Mesenteric fat pad (tissue), 1 donor: ENCODE data around the gene NRG3. TPM values are rescaled to one million over a fixed set of nuclear protein-coding genes. Genes with fewer than 3 reads are reported as not detected.

ENCODE experiments used
- DNase-seq: peaks from one replicate; pipeline ENCODE4 v3.0.0-alpha.2; 2020; ENCODE audit warnings: low spot score
- total RNA-seq: library from RNA; stranded (reverse); fragmentation: NEBNext Ultra II Directional; extraction: Animal tissue kit (Norgen Biotek cat#: 25700); gene quantifications from one replicate; pipeline ENCODE4 v1.2.1, GENCODE V29; 2021
- donor health status: DM: yes; HTN: yes; CAD: no.

NRG3 gene
- total RNA-seq, 1 donor from 2014 or later: 0.19 TPM

DNA sequence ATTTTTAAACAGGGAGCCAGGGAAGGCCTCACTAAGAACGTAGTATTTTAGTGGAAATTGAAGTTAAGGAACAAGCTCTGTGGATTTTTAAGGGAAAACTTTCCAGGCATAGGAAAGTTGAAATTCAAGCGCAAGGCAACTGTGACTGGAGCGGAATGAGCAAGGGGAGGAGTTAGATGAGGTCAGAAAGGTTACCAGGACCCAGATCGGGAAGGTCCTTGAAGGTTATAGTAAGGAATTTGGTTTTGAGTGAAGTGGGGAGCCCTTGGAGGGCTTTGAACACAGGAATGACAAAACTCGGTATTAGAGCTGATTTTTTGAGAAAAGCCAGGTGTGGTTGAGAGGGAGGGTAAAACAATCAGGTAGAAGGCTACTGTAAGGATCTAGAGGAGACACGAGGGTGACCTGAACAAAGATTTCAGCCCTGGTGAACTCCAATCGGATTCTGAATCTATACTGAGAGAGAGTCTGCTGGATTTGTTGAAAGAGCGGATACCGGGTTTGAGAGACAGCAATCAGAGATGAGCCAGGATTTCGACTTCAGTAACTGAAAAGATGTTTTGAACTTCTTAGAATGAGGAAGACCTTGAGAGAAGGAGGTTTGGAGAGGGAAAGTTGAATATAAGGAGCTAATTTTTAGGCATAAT, 1013.9 kb downstream of the NRG3 start:
- no peak for DNase-seq

DNA sequence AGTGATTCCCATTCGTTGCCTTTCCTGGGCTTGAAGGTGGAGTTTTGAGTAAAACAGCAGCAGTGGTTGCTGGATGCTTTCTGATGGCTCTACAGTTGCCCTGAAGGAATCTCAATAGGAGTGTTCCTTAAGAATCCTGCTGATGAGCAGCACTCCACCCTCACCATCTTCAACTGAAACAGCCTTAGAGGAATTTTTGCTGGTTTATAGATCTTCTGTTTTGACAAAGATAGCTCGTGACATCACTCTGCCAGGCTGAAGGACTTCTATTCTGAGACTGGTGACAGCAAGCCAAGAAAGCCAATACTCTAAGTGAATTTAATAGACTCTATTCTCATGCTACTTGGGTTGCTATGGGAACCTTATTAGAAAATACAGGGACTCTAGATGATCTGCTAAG, 1014.7 kb downstream of the NRG3 start:
- DNase-seq: no peak

DNA sequence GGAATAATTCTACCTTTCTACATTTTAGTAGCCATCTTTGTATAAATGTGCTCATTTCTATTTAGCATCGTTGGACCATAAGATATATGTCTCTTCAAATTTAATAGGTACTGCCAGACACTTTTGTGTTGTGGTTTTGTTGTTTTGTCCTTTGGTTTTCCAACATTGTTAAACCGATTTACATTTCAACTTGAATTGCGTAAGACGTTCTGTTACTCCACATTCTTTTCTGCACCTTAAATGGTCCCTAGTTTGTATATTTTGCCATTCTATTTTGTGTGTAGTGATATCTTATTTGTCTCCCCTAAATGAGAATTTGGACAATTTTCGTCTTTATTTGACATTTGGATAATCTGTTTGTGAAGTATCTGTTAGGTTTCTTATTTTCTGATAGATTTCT, 1015.6 kb downstream of the NRG3 start:
- no peak for DNase-seq

DNA sequence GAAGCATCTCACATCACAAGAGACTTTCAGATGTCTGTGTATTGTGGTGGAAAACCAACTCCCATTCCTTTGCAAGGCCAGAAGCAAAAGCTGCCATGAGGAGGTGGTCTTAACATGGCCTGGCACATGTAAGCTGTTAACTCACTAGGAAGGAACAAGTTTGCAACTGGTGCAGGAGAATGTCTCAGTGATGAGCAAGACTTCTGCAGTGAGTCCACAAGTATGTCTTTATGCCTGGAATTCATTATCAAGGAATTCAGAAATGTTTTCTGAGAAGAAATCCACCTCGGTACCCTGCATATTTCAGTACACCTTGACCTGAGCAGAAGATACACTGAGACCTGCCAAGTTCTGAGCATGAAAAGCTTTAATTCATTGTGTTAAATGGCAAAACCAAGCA, 1033.1 kb downstream of the NRG3 start:
- DNase-seq: no peak

DNA sequence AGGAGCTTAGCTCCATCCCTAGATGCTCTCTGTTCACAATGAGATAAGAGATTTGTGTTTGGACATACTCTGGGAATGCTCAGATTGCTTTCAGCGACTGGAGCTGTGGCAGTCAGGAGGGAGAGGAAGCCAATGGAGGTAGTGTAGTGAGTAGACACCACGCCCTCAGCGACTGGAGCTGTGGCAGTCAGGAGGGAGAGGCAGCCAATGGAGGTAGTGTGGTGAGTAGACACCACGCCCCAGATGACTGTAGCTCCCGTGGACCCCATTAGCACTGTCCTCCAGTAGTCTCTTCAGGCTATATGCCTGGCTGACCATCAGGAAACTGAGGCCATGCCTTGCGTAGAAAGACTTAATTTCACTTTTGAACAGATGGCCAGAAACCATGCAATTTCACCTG, 1033.8 kb downstream of the NRG3 start:
- DNase-seq: no peak

DNA sequence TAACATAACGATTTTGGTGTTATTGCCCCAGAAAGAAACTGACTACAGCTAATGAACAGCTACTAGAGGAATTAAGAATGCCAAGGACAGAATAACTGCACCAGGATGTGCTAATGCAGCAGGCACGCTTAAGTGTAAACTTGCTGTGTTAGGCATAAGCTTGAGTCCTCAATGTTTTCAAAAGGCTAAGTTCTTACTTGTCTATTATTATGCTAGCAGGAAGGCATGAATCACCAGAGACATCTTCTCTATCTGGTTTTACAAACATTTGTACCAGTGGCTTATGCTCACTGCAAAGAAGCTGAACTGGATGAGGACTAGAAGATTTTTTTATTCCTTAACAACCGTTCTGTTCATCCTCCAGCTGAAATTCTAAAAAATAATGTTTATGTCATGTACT, 1035.3 kb downstream of the NRG3 start:
- no peak for DNase-seq

DNA sequence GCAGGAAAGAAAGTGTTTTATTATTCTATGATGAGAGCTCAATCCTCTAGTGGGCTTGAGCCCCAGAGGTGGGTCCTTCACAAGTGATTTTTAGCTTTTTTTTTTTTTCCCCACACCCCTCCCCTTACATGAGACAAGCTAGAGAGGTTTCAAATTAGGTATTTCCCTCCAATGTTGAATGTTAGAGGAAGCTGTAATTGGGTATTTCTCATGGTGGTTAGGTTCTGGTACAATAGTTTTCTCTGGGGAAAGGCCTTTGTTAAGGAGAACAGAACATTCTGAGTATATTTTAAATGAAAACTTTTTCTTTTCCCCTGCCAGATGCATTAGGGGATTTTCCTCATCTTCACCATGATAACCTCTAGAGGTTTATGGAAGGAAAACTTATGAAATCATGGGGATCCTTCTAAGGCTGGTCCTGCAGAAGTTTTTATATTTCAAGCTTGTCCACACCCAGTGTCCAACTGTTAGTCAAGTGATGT, 1039.7 kb downstream of the NRG3 start:
- no peak for DNase-seq

DNA sequence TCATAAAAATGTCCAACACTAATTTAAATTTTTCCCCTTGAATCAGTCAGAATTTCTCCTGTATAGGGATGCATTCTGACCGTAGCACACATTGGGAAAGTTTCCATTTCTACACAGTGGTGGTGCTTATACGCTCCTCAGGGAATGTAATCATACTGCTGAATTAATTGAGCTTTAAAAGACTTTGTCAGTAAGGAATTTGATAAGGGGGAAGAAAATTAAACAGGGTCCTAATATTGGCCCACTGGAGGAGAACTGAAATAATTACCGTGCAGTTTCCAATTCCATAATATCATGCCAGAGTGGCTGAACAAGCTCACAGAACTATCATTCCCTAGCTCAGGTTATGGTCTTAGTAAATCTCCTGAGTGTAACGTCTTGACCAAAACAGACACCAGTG, 1041.9 kb downstream of the NRG3 start:
- no peak for DNase-seq

DNA sequence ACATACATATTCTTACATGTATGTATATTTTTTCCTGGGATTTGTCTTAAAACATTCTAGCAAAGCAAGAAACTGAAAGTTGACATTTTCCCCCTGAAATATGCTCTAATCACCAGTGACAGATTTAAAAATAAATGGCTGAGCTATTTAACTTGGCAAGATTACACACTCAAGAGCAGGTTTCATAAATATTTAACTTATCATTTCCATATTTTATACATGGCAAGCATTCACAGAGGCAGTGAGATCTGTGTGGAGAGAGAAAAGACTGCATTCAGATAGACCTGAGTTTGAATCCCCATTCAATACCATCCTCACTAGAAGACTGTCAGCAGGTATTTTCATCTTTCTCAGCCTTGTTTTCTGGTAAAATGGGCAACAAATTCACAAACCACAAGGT, 1043.0 kb downstream of the NRG3 start:
- no peak for DNase-seq

DNA sequence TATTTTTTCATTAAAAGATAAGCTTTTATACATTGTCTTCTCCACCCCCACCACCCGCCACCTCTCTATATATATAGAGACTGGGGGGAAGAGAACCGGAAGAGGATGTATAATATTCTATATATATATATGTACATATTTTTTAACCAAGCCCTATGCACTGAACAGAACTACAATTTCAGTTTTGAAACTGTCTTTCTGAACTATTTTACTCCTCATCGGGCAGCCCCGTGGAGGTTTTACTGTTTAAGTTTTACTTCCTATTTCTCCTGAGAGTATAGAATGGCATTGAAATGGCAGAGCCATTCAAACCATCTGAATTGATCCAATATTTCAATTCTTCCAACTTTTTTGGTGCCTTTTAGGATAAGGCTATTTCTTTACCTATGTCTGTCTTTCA, 1047.1 kb downstream of the NRG3 start:
- DNase-seq: no peak

DNA sequence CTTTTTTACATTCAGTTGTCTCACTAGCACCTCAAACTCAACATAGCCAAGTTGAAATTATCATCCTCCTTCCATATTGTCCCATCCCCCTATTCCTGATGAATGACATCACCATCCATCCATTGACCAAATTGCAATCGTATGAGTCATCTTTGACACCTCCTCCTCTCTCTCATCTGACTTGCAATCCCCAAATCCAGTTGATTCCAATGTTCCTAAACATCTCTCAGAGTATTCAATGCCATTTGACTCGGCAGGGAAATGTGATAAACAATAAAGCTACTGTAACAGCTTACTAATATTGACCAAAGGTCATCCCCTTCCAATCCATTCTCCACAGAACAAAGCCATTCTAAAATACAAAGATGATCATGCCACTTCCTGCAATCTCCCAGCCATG, 1047.8 kb downstream of the NRG3 start:
- no peak for DNase-seq

DNA sequence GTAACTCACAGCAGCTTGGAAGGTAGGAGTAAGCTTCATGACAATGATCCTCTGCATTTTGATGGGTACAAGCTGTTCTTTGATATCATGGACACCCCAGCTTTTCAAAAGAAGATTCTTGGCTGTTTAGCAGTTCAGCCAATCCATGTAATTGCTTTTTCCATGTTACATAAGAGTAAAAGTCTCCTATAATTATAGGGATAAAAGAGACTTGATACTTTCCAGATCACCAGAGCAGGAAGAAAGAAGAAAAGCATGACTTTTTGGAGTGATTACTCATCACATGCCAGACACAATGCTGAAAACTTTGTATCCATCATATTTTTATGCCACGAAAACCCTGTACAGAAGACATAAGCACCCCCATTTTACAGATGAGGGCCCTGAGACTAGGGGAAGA, 1049.7 kb downstream of the NRG3 start:
- DNase-seq: no peak

DNA sequence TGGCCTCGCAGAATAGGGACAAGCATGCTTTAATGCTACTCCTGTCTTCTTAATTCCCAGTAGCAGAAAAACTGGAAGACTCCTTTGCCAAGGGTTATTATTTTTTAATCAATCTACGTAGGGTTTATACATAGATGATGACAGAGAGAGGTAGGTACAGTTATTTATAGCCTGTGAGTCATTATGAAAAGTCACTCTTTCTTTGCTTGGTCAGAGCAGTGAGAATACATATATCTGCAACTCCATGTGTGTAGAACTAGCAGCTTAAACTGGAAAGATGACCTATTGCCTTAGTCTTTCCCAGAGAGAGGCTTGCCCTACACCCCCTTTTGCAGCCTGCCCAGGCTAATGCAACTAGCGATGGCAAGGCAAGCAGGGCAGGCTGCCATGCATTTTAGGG, 1050.6 kb downstream of the NRG3 start:
- no peak for DNase-seq

DNA sequence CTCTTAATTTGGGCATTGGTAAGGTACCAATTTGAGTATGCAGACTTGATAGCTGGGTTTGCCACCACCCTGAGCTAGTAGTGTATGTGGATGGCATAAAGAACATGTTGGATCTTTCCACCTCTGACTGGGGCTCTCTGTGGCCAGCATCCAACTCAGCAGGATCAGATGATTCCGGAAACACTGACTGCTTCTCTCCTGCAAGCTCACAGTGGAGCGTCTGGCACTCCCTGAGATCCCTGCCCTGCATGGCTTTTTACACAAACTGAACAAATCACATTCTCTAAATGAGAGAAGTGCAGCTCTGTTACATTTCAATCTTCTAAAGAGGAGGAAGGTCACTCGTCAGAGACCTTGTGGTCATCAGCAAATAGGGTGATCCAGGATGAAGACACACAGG, 1057.5 kb downstream of the NRG3 start:
- DNase-seq: no peak

DNA sequence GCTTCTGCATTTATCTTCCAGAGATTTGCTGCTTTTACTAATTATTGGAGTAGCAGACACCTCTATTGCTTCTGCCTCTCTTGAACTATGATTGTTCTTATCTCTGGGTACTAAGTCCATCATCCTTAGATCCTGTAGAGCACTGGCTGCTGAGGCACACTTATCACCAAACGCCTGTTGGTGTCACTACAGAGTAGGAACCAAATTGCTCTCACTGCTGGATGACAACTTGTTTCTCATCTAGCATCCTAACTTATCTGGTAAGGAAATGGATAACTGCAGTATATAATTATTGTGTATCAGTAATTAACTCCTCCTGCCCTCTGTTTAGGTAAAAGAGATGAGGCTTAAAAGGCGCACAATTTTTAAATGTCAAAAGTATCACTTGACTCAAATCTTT, 1059.4 kb downstream of the NRG3 start:
- DNase-seq: no peak

DNA sequence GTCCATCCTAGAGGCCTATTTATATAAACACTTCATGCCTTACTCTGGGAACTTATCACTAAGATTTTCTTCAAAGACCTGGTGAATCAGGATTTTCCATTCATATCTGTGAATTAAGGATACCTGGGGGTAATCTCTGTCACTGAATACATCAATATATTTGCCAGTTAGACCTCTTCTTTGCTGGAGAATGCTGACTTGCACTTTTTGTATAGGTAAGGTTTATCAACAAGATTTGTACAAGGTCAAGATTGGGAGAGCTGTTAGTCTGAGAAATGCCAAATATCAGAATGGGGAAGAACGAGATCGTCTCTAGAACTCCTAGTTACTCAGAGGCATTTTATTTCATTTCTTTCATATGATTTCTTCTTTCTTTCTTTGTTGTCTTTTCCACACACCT, 1060.0 kb downstream of the NRG3 start:
- DNase-seq: no peak

DNA sequence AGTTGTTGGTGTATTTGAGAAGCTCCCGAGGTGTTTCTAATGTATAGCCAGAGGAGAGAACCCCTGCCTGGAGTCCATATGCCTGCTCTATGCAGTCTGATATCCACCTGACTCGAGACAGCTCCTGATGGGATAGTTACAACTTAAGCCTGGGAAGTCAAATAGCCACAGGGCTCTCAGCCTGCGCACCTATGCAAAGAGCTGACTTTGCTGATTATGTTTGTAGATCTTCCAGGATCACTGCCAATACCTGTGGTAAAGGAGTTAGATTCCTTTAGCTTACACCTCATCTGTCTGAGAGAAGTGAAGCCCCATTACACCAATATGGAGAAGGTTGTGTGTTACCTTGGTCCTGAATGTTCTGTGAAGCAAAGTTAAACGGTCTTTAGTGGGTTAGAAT, 1063.3 kb downstream of the NRG3 start:
- DNase-seq: no peak

DNA sequence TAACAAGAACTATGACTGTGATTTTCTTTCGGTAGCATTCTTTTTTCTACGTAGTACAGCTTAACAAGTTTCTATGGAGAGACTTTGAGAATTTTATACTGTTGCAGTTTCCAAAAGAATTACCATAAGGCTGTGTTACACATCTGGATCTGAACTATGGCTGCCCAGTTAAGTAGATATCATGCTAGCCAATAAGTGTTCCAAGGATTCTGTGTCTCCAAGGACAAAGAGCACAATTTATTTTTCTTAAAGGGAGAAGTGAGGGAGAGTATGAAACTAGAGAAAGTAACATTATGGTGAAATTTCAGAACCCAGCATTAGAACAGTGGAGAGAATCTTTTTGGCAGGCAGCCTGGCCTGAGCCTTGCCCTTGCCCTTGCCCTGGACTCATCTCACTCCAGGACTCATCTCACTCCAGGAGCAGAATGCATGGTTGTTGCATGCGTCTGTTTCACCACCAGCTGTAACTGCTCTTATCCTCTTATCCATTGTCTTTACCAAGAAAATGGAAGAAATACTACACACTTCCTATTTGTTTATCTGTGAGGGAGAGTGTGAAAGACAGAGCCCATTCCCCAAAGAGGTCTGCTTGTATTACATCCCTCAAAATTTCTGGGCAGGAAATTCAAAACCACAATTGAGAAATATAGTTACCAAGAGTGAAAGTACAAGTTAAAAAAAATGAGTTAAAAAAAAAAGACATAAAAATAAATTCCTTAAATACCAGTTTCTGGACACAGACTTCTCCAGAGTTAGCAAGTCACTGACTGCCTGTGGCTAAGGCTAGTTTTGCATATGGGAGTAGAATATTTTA, 1067.5 kb downstream of the NRG3 start:
- DNase-seq: no peak

DNA sequence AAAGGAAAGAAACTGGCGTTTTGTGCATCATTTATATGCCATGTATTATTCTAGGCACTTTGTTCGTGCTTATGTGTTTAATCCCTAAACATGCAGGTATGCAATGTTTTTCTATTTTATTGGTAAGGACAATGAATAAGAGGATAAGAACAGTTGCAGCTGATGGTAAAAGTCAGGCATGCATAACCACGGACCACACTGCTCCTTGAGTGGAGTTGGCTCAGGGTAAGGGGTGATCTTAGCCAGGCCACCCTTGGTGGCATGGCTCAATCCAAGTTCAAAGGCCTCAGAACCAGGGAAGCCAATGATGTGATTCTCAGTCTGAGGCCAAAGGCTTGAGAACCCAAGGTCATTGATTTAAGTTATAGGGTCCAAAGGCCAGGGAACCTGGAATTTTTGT, 1068.1 kb downstream of the NRG3 start:
- no peak for DNase-seq

DNA sequence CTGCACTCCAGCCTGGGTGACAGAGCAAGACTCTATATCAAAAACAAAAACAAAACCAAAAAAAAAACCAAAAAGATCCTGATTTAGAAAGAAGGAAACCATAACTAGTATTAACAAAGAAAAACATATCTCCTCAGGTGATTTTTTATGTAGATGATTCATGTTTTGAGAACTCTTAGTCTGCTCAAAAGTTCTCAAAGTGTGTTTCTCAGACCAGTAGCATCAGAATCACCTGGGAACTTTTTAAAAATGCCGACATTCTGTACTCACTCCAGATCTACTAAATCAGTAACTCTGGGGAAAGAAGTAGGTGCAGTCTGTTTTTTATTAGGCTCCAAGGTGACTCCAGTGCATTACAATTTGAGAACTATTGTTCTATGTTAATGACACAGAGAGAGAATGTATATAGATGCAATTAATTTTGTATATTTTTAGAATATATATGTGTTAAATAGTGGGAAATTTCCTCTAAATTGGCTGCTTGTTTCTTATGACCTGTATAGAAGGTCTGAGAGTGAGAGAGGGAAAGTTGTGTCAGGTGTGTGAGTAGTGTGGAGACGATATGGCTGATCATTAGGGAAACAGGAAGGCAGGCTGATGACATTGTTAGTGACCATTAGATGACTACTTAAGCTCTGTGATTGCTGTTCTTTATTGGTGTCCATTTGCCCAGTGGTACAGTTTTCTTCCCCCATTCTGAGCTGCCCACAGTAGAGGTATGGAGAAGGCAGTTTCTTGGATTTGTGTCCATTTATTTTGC, 1075.0 kb downstream of the NRG3 start:
- DNase-seq: no peak

DNA sequence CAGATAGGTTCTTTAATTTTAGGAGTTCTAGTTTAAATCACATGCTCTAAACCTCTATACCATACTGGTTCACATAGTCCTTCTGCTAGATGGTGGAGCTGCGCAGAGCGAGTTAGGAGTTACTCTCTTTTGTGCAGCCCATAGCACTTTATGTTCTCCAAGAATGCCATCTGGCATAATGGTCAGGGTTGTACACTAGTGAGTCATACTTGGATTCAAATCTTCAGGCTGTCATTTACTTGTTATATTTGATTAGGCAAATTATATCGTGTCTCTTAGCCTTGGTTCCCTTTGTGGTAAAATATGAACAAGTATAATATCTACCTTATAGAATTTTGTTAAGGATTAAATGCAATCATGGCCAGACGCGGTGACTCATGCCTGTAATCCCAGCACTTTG, 1078.3 kb downstream of the NRG3 start:
- no peak for DNase-seq

DNA sequence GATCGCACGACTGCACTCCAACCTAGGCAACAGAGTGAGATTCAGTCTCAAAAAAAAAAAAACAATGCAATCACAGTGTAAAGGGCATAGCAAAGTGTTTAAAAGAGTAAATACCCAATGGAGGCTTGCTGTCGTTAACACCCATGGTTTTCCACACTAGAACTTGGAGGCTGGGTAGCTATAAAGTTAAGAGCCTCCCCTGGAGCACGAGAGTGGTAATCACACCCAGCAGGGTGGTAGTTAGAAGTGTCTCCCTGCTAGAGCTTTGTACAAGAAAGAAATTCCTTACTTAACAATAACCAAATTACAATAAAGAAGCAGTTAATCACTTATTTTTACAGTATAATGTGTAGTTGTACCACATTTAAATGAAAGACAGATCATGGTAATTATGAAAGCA, 1078.9 kb downstream of the NRG3 start:
- no peak for DNase-seq
